IPS DF 6.9 (cell line): ENCODE data around the gene GSS.

Experiments used
- DNase-seq: peaks from one replicate; pipeline ENCODE4 v3.0.0-alpha.2; 2013; ENCODE audit warnings: low read depth, low spot score
- H3K27ac ChIP-seq: one replicate; pipeline ENCODE4 v1.5.1; 2013; ENCODE audit warnings: low read length, control low read depth
- H3K27me3 ChIP-seq: 2 replicates; pipeline ENCODE4 v1.6.1; 2013; ENCODE audit warnings: mild to moderate bottlenecking, low read length; ENCODE audit not compliant: control insufficient read depth, insufficient read depth
- H3K36me3 ChIP-seq: 2 replicates; pipeline ENCODE4 v1.6.1; 2013; ENCODE audit warnings: low read length; ENCODE audit not compliant: control insufficient read depth, insufficient read depth
- H3K4me1 ChIP-seq: 2 replicates; pipeline ENCODE4 v1.6.1; 2013; ENCODE audit warnings: low read length; ENCODE audit not compliant: control insufficient read depth, insufficient read depth
- H3K4me3 ChIP-seq: 2 replicates; pipeline ENCODE4 v1.5.1; 2013; ENCODE audit warnings: mild to moderate bottlenecking, low read length
- H3K9me3 ChIP-seq: 2 replicates; pipeline ENCODE4 v1.6.1; 2013; ENCODE audit warnings: low read length, inconsistent platforms; ENCODE audit not compliant: control insufficient read depth, insufficient read depth
- WGBS: extraction: QIAGEN DNeasy Blood & Tissue Kit; methylation state at CpG from one replicate; pipeline ENCODE4 v1.1.7; 2013; ENCODE audit warnings: mixed read lengths, missing lambda C conversion rate; ENCODE audit not compliant: insufficient read length, insufficient coverage; 5-methylcytosine and 5-hydroxymethylcytosine counted together

Gene GSS

DNA sequence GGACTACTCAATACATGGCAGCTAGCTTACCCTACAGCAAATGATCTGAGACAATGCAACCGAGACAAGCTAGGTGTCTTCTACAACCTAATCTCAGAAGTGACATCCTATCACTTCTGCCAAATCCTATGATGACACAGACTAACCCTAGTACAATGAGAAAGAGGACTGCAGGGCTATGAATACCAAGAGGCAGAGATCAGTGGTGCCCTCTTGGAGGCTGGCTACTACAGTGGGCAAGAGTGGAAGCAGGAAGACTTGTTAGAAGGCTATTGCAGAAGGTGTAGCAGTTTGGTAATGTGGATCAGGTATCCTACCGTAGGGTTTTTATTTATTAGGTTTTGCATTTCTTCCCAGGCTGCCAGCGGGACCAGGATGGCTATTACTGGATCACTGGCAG lies 30.3 kb downstream of the GSS start:
- WGBS: no CpG with 5 or more reads among the region's 3 CpGs
- no peak overlapping the region for H3K27ac ChIP-seq
- H3K4me3 ChIP-seq: no peak overlapping the region
- DNase-seq: no peak
- no peaks in the 10 kb centered on the region for H3K9me3 ChIP-seq
- H3K36me3 ChIP-seq: peaks cover 20% of the 10 kb centered on the region
- no peaks in the 10 kb centered on the region for H3K27me3 ChIP-seq
- no peaks in the 10 kb centered on the region for H3K4me1 ChIP-seq

DNA sequence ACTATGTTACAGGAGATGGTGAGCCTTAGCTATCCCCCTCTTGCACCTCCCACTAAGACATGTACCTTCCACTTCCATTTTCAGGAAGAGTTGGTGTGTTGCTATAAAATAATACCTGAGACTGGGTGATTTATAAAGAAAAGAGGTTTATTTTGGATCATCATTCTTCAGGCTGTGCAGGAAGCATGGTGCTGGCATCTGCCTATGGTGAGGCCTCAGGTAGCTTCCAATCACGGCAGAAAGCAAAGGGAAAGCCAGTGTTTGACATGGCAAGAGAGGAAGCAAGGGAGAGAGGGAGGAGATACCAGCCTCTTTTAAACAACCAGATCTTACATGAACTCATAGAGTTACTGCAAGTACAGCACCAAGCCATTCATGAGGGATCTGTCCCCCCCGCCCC lies 32.2 kb downstream of the GSS start:
- Histone ChIP-seq H3K4me1 (no peaks in the 10 kb centered on the region), H3K27ac (no peak overlapping the region), H3K9me3 (no peaks in the 10 kb centered on the region), H3K27me3 (no peaks in the 10 kb centered on the region), H3K36me3 (peaks cover 13% of the 10 kb centered on the region), H3K4me3 (no peak overlapping the region)
- WGBS: no CpG with 5 or more reads among the region's 2 CpGs
- DNase-seq: no peak

DNA sequence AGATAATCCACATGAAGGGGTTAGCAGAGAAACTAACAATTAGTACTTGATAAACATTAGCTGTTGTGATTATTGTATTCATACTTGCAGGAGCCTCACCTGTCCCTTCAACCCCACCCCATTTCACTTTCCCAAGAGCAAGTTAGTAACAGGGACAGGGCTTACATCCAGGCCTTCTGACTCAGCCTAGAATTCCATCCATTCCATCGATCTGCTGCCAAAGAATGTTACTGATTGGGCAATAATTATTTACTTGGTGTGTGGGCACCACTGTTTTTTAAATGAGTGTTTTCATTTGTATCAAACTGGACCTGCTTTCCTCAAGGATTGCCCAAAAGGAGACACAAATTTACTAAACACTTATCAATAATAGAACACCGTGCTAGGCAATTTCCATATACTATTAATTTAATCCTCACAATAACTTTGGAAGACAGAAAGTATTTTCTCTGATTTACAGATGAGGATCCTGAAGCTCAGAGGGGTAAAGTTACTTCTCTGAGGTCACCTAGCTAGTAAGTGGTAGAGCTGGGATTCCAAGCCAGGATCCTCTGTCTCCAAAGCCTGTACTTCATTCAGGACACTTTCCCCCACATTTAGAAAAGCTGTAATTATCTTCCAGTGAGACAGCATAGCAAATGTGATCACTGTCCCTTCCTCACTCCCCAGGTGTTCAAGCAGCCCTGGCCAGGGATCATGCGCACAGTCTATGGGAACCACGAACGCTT lies 32.8 kb downstream of the GSS start:
- no peak overlapping the region for H3K27ac ChIP-seq
- no CpG with 5 or more reads among the region's 5 CpGs for WGBS
- H3K4me1 ChIP-seq: no peaks in the 10 kb centered on the region
- H3K36me3 ChIP-seq: peaks cover 11% of the 10 kb centered on the region
- no peak overlapping the region for H3K4me3 ChIP-seq
- no peak for DNase-seq
- H3K9me3 ChIP-seq: no peaks in the 10 kb centered on the region
- H3K27me3 ChIP-seq: no peaks in the 10 kb centered on the region

DNA sequence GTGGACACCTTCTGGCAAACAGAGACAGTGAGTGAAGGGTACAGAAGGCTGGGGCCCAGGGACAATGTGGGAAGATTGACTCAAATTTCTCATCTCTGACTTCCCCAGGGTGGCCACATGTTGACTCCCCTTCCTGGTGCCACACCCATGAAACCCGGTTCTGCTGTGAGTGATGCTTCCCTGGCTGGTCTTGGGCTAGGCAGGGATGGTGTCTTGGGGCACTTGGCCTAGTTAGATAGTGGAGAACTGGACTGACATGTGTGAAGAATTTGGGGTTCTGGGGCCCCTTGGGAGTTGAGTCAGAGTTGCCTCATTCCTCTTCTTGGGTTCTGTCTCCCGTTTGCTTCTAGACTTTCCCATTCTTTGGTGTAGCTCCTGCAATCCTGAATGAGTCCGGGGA lies 34.2 kb downstream of the GSS start:
- H3K27ac ChIP-seq: no peak overlapping the region
- H3K4me1 ChIP-seq: no peaks in the 10 kb centered on the region
- no peaks in the 10 kb centered on the region for H3K9me3 ChIP-seq
- no peak for DNase-seq
- no peaks in the 10 kb centered on the region for H3K27me3 ChIP-seq
- no CpG with 5 or more reads among the region's 3 CpGs for WGBS
- peaks cover 5% of the 10 kb centered on the region; the same call in 1 of the 2 replicates for H3K36me3 ChIP-seq
- H3K4me3 ChIP-seq: no peak overlapping the region

DNA sequence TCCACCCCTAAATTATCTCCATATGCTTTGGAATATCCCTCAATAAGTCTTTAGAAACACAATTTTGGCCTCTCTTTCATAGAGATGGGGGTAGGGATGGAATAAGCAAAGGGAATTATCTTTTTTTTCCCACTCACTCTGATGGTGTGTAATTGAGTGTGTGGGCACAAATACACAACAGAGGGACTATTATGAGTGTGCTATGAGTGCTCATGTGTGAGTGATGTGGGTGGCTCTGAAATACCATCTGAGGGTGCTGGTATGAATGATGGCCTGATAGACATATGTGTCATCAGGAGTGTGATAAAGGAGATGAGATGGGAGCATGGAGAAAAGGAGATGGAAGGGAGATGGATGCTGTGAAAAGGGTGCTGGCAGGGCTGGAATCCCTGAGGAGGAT lies 35.6 kb downstream of the GSS start:
- DNase-seq: no peak
- no peaks in the 10 kb centered on the region for H3K9me3 ChIP-seq
- H3K27ac ChIP-seq: no peak overlapping the region
- peaks cover 5% of the 10 kb centered on the region; the same call in 1 of the 2 replicates for H3K36me3 ChIP-seq
- no peaks in the 10 kb centered on the region for H3K27me3 ChIP-seq
- no peak overlapping the region for H3K4me3 ChIP-seq
- no peaks in the 10 kb centered on the region for H3K4me1 ChIP-seq

DNA sequence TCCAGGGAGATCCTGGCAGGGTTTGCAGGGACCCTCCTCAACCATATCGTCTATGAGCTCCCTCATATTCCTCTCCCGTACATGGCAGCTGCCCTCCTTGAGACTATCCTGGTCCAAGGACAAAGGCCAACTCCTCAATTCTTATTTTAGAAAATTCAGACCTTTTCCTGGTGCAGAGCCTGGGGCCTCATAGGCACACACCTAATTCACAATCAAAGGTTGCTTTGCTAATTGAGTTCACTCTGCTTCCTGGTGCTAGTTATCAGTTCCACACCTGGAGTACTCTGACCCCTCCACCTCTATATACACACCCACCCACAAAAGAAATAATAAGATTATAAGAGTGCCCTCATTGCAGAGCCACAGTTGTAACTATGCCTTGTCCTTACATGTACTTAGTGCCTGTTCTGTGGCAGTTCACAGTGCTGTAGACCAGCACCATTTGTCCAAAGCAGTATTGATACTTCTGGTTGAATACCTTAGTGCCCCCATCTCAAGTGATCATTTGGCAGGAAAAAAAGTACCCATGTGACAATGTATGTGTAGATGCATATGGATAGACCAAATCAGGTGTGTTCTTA lies 38.7 kb downstream of the GSS start:
- Histone ChIP-seq H3K36me3 (peaks cover 5% of the 10 kb centered on the region), H3K4me1 (no peaks in the 10 kb centered on the region), H3K27ac (no peak overlapping the region), H3K9me3 (peaks cover 2% of the 10 kb centered on the region; the same call in 1 of the 2 replicates), H3K27me3 (no peaks in the 10 kb centered on the region), H3K4me3 (no peak overlapping the region)
- no CpG with 5 or more reads among the region's 2 CpGs for WGBS
- DNase-seq: no peak

DNA sequence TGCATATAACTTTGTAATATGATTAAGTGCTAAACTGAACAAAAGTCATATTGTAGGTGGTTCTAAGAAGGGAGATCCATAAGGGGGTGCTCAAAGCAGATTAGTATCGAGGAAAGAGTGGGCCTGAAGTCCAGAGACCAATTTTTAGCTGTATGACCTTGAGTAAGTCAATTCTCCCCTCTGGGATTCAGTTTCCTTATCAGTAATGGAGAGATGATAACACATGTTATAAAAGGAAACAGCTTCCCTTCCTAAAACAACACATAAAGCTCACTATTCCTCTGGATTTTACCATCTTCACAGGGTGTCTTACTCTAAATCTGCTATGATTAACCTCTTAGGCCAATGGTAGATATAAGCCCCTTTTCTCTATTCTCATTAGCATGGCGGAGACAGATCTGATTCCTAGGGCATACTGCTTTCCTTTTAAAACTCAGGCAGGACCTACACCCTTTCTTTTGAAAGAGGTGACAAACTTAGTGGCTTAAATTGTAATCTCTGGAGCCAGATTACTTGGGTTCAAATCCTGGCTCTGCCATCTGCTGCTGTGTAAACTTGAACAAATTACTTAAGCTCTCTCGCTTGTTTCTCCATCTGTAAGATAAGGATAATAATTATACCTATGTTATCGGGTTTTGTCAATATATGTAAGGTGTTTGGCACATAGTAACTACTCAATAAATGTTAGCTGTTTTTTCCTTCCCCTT lies 39.7 kb downstream of the GSS start:
- no peak for DNase-seq
- H3K27me3 ChIP-seq: no peaks in the 10 kb centered on the region
- peaks cover 2% of the 10 kb centered on the region; the same call in 1 of the 2 replicates for H3K9me3 ChIP-seq
- H3K27ac ChIP-seq: no peak overlapping the region
- H3K4me1 ChIP-seq: no peaks in the 10 kb centered on the region
- WGBS: no CpG with 5 or more reads among the region's 4 CpGs
- peaks cover 2% of the 10 kb centered on the region; the same call in 1 of the 2 replicates for H3K36me3 ChIP-seq
- H3K4me3 ChIP-seq: no peak overlapping the region

DNA sequence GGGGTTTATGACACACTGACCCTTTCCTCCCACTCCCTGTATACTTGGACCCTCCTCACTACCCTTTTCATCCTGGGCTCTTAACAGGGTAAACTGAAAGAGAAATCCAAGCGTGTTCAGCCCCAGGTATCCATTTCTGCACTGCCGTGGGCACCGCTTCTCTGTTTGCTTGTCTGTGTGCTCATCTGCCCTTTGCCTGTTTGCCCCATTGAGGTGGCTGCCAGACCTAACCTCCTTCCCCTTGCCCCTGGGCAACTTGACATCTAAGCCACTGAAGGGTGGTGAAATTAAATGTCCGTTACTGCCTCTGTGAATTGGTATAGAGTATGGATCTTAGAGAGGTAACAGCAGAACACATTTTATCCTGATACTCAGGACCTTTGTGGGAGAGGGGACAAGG lies 40.5 kb downstream of the GSS start:
- H3K27me3 ChIP-seq: no peaks in the 10 kb centered on the region
- peaks cover 2% of the 10 kb centered on the region; the same call in 1 of the 2 replicates for H3K36me3 ChIP-seq
- DNase-seq: no peak
- no CpG with 5 or more reads among the region's 4 CpGs for WGBS
- no peak overlapping the region for H3K4me3 ChIP-seq
- no peak overlapping the region for H3K27ac ChIP-seq
- H3K9me3 ChIP-seq: peaks cover 2% of the 10 kb centered on the region; the same call in 1 of the 2 replicates
- H3K4me1 ChIP-seq: no peaks in the 10 kb centered on the region

DNA sequence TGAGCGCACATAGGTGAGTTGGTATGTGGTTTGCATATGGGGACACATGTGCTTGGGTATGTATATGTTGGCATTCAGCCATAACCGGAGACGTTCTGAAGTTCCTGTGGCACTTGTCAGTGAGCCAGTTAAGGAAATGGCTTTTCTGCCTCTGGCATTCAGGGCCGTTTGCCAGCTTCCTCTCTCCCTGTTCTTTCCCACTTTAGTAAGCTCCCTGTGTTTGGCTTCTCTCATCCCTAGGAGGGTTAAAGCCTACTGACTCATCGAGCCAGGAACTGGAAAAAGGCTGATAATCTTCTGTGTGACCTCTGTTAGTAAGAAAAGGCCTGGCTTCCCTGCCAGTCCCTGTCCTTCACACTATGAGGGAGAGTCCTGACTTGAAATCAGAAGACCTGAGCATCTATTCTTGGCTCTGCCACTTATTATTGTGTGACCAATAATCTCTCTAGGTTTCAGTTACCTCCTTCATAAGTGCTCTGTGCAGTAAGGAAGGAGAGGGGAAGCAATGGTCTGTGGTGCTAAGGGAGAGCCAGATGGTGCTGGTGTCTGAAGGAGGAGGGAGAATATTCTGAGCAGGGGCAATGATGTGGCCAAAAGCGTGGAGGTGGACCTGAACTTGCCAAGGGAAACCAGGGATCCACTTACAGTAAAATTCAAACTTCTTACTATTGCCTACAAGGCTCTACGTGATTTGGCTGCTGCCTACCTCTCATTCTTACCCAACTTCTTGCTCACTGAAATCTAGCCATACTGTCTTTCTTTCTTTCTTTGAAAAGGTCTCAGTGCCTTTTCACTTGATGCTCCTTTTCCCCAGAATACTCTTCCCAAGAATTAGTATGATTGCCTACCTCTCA lies 47.8 kb downstream of the GSS start:
- H3K4me3 ChIP-seq: no peak overlapping the region
- H3K27me3 ChIP-seq: no peaks in the 10 kb centered on the region
- no peaks in the 10 kb centered on the region for H3K4me1 ChIP-seq
- H3K36me3 ChIP-seq: no peaks in the 10 kb centered on the region
- no peak for DNase-seq
- no CpG with 5 or more reads among the region's 7 CpGs for WGBS
- H3K9me3 ChIP-seq: no peaks in the 10 kb centered on the region
- no peak overlapping the region for H3K27ac ChIP-seq

DNA sequence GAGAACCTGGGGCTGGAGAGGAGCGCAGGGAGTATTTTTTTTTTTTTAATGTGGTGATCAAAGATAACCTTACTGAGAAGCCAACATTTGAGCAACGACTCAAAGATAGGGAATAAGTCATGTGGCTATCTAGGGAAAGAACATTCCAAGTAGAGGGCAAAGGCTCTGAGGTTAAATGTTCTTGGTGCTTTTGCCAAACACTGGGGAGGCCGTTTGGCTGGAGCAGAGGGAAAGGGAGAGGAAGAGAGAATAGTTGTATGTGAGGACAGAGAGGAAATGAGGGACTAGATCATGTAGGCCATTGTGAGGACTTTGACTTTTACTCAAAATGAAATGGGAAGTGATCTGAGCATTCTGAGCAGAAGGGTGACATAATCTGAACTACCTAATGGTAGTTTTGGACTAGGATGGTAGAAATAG lies 51.4 kb downstream of the GSS start:
- no peaks in the 10 kb centered on the region for H3K27me3 ChIP-seq
- no peaks in the 10 kb centered on the region for H3K4me1 ChIP-seq
- no peak for DNase-seq
- no CpG with 5 or more reads among the region's 3 CpGs for WGBS
- H3K36me3 ChIP-seq: no peaks in the 10 kb centered on the region
- no peak overlapping the region for H3K27ac ChIP-seq
- no peaks in the 10 kb centered on the region for H3K9me3 ChIP-seq
- H3K4me3 ChIP-seq: no peak overlapping the region
